Measurements from ENCODE around the gene NOVA1.
"Not testable (repeated sequence)": the region's sequence is repeated elsewhere in the genome, so short reads cannot be mapped to it uniquely, and the experiment has no call there.

The NOVA1 gene

GRCh38 chr14:26597589-26598080 lies at the start of gene NOVA1:
Gene NOVA1 (minus strand): TSS chr14:26598033. CDS start chr14:26597436, 597 bp downstream.
- no peak for ATAC-seq

DNA sequence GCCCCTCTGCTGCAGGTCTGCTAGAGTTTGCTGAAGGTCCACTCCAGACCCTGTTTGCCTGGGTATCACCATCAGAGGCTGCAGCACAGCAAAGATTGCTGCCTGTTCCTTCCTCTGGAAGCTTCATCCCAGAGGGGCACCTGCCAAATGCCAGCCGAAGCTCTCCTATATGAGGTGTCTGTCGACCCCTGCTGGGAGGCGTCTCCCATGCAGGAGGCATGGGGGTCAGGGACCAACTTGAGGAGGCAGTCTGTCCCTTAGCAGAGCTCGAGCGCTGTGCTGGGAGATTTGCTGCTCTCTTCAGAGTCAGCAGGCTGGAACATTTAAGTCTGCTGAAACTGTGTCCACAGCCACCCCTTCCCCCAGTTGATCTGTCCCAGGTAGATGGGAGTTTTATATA lies 47.2 kb upstream of the NOVA1 start:
- ATAC-seq = not testable (repeated sequence)

DNA sequence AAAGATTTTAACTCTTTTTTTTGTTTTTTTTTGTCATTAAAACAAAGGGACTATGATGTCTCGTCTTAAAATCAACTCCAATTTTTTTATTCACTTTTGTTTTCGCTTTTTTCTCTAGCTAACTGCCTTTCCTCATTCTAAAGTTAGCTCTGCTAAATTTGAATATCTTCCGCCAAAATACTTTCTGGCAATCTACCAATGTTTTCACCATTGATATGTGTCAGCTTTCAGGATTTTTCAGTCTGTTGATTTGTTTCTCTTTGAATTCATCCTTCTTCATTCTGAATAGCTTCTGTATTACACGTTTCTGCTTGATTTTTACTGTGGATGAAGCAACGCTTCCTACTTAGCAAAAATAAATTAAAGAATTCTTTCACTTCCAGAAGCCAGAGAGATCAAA lies 38.7 kb upstream of the NOVA1 start:
- ATAC-seq = no peak

GRCh38 chr14:26634946-26635345 lies 37.1 kb upstream of the NOVA1 start:
- ATAC-seq = not testable (repeated sequence)

DNA sequence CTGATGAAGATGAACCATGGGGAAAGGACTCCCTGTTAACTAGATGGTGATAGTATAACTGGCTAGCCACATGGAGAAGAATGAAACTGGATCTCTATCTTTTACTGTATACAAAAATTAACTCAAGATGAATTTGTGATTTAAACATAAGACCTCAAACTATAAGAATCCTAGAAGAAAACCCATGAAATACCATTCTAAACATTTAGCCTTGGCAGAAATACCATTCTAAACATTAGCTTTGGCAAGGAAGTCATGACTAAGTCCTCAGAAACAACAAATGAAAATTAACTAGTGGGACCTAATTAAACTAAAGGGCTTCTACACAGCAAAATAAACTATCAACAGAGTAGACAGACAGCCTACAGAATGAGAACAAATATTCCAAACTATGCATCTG lies 28.4 kb upstream of the NOVA1 start:
- no peak for ATAC-seq

DNA sequence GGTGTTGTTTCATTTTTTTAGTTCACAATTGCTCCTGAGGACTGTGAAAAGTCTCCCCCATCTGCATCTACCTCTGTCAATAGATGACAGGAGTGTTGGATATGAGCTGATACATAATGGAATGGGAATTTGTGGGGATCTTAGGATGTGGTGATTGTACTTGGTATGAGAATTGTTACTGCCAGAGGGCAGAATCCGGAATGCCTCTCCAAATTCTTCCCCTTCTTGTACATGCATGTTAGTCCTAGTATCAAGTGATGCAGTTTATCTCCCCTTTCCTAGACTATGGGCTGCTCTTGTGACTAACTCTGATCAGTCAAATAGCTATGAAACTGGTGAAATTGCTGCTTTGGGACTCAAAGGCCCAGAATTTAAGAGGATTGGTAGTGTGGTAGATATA lies 24.8 kb upstream of the NOVA1 start:
- ATAC-seq = no peak

DNA sequence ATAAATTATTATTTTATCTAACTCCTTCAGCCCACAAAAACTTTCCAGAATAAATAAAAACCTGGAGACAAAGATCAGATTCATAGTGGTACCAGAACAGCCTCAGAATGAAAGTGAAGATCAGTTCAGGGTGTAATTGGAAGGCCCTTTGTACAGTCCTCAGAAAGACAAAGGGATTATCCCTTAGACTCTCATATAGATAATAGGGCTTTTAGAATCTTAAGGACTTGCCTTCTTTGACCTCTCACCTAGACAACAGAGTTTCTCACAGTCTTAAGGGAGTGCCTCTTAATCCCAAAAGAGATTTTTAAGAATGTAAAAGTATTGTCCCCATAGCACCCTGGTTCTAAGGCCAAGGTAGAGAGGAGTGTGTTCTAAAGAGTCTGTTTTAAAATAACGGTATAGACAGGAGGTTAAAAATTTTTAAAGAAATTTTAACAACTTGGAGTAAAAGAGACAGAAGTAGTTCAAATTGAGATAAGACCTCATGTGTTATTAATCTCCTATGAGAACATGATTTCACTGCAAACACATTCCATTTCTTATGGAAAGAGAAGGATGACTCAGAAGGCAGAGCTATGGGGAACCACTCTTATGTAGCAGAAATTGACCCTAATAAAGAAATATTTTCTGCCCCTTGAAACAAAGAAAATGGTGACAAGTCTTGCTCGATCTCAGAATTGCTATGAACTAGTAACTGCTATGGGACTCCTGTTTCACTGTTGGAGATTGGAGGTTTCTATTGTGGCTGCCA lies 24.2 kb upstream of the NOVA1 start:
- no peak for ATAC-seq

DNA sequence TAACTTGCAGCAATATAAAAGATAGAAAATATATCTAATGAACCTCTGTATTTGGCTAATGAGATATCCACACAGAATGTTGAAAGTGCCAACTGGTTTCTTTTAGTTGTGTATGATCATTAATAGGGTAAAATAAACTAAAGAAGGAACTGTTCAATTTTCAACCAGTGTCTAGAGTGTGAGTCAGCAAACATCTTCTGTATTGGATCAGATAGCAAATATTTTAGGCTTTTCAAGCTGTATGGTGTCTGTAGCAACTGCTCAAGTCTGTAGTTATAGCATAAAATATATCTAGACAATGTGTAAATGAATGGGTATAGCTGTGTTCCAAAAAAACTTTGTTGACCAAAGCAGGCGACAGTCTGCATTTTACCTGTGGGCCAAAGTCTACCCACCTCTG lies 23.5 kb upstream of the NOVA1 start:
- no peak for ATAC-seq

GRCh38 chr14:26611259-26611658 lies 13.4 kb upstream of the NOVA1 start:
- ATAC-seq = no peak

- ATAC-seq = no peak
These were observed 9.0 kb upstream of the NOVA1 start for GRCh38 chr14:26606729-26607312.

GRCh38 chr14:26605602-26606001 lies 7.8 kb upstream of the NOVA1 start:
- no peak for ATAC-seq

- no peak for ATAC-seq
These were observed 5.1 kb upstream of the NOVA1 start for GRCh38 chr14:26602902-26603301.

GRCh38 chr14:26601856-26602255 lies 4.0 kb upstream of the NOVA1 start:
- no peak for ATAC-seq

GRCh38 chr14:26599291-26599690 lies 1.5 kb upstream of the NOVA1 start:
- ATAC-seq = no peak

- ATAC-seq = no peak
These were observed 869 bp upstream of the NOVA1 start for GRCh38 chr14:26598672-26599131.

- ATAC-seq = no peak
These were observed 343 bp upstream of the NOVA1 start for GRCh38 chr14:26598081-26598671.

- ATAC-seq = no peak
These were observed 703 bp downstream of the NOVA1 start for GRCh38 chr14:26597071-26597588.

- ATAC-seq = no peak
These were observed 1.2 kb downstream of the NOVA1 start for GRCh38 chr14:26596543-26597061.

GRCh38 chr14:26595926-26596542 lies 1.8 kb downstream of the NOVA1 start:
- no peak for ATAC-seq

- no peak for ATAC-seq
These were observed 2.9 kb downstream of the NOVA1 start for GRCh38 chr14:26594756-26595545.

- no peak for ATAC-seq
These were observed 3.7 kb downstream of the NOVA1 start for GRCh38 chr14:26594148-26594547.

- no peak for ATAC-seq
These were observed 4.5 kb downstream of the NOVA1 start for GRCh38 chr14:26593357-26593756.

Data from activated CD4-positive, CD25-positive, alpha-beta regulatory T cell treated with anti-CD3 and anti-CD28 coated beads, Interleukin-2, amount 50 U/mL, for 24 hours (primary cell).